Middle frontal gyrus (tissue), 1 donor: ENCODE data around the gene LPP.

Source experiments
- DNase-seq: peaks from one replicate; pipeline ENCODE4 v3.0.0-alpha.2; 2015; ENCODE audit warnings: low spot score; ENCODE audit errors: extremely low spot score

The LPP gene

GRCh38 chr3:188271226-188271914 lies 117.4 kb downstream of the LPP start:
- DNase-seq, result no peak

GRCh38 chr3:188272481-188273372 lies 118.8 kb downstream of the LPP start:
- DNase-seq, result no peak

GRCh38 chr3:188274249-188274915 lies 120.4 kb downstream of the LPP start:
- DNase-seq, result no peak

GRCh38 chr3:188276375-188276774 lies 122.4 kb downstream of the LPP start:
- DNase-seq, result no peak

GRCh38 chr3:188278717-188279324 lies 124.9 kb downstream of the LPP start:
- no peak for DNase-seq

GRCh38 chr3:188279502-188280335 lies 125.8 kb downstream of the LPP start:
- DNase-seq, result no peak

GRCh38 chr3:188280627-188281026 lies 126.7 kb downstream of the LPP start:
- no peak for DNase-seq

- no peak for DNase-seq
Observed at GRCh38 chr3:188282871-188283270, 128.9 kb downstream of the LPP start.

GRCh38 chr3:188283347-188283746 lies 129.4 kb downstream of the LPP start:
- DNase-seq, result no peak

GRCh38 chr3:188284455-188285212 lies 130.7 kb downstream of the LPP start:
- DNase-seq, result no peak

- no peak for DNase-seq
Observed at GRCh38 chr3:188286087-188286513, 132.1 kb downstream of the LPP start.

- no peak for DNase-seq
Observed at GRCh38 chr3:188287339-188287738, 133.4 kb downstream of the LPP start.

GRCh38 chr3:188287762-188288505 lies 134.0 kb downstream of the LPP start:
- no peak for DNase-seq

- DNase-seq, result no peak
Observed at GRCh38 chr3:188292251-188292650, 138.3 kb downstream of the LPP start.

GRCh38 chr3:188292827-188293226 lies 138.9 kb downstream of the LPP start:
- no peak for DNase-seq

- no peak for DNase-seq
Observed at GRCh38 chr3:188294113-188294512, 140.2 kb downstream of the LPP start.

- DNase-seq, result no peak
Observed at GRCh38 chr3:188294823-188295487, 141.0 kb downstream of the LPP start.

GRCh38 chr3:188295876-188296275 lies 141.9 kb downstream of the LPP start:
- DNase-seq, result no peak
